H1 (cell line): ENCODE measurements around the gene FRMD3.

Experiments used
- EGR1 ChIP-seq: IDR thresholded peaks from 2 replicates; pipeline ENCODE4 v1.6.1; 2011; ENCODE audit warnings: low read depth, low read length, borderline replicate concordance
- EZH2 ChIP-seq: fragments of 200-600 bp; sonication (generic); IDR thresholded peaks from 2 replicates; pipeline ENCODE4 v1.7.1; 2012; ENCODE audit warnings: low read depth, mild to moderate bottlenecking, moderate library complexity, low read length, inconsistent platforms; ENCODE audit not compliant: severe bottlenecking
- KDM1A ChIP-seq: fragments of 200-600, 300-600 bp; sonication (generic); IDR thresholded peaks from 2 replicates; pipeline ENCODE4 v1.7.1; 2016; ENCODE audit warnings: mild to moderate bottlenecking, low read length, borderline replicate concordance
- RFX5 ChIP-seq: IDR thresholded peaks from 2 replicates; pipeline ENCODE4 v1.6.1; 2011; ENCODE audit warnings: low read depth, low read length, improper control_type of control experiment, borderline replicate concordance
- RXRA ChIP-seq: IDR thresholded peaks from 2 replicates; pipeline ENCODE4 v1.6.1; 2011; ENCODE audit warnings: low read depth, mild to moderate bottlenecking, low read length, moderate library complexity; ENCODE audit not compliant: insufficient read depth
- SIN3A ChIP-seq, 2 experiments: IDR thresholded peaks in 1 of 2; conservative IDR thresholded peaks in 1 of 2; 2 replicates each; pipeline ENCODE4 v1.6.1; 2011 to 2012; ENCODE audit warnings: low read length in 2 of 2, improper control_type of control experiment in 1 of 2, low read depth in 1 of 2, mild to moderate bottlenecking in 1 of 2
- SP1 ChIP-seq: IDR thresholded peaks from 2 replicates; pipeline ENCODE4 v1.6.1; 2011; ENCODE audit warnings: low read depth, low read length
- SRF ChIP-seq: IDR thresholded peaks from 2 replicates; pipeline ENCODE4 v1.6.1; 2011; ENCODE audit warnings: mild to moderate bottlenecking, low read depth, low read length, moderate library complexity
- SUZ12 ChIP-seq: fragments of 200-600 bp; sonication (generic); IDR thresholded peaks from 2 replicates; pipeline ENCODE4 v1.6.1; 2012; ENCODE audit warnings: mild to moderate bottlenecking, inconsistent platforms, low read length, moderate library complexity, mixed read lengths
- TAF1 ChIP-seq: IDR thresholded peaks from 2 replicates; pipeline ENCODE4 v1.6.1; 2011; ENCODE audit warnings: mild to moderate bottlenecking, low read depth, low read length
- TF ChIP-seq, protein P1 (sequence below), 3 experiments: IDR thresholded peaks; 1 replicate in 2 of 3; 2 replicates in 1 of 3; pipeline versions ENCODE4 v1.5.1 to v1.6.1; 2011; ENCODE audit warnings: low read length in 3 of 3, mild to moderate bottlenecking in 3 of 3, inconsistent platforms in 2 of 3, low read depth in 1 of 3, moderate library complexity in 1 of 3; ENCODE audit not compliant: insufficient read depth in 1 of 3; ENCODE audit errors: control extremely low read depth in 1 of 3
- TF ChIP-seq, protein P2 (sequence below): IDR thresholded peaks from 2 replicates; pipeline ENCODE4 v1.6.1; 2011; ENCODE audit warnings: low read length, improper control_type of control experiment
- TF ChIP-seq, protein P3 (sequence below): IDR thresholded peaks from 2 replicates; pipeline ENCODE4 v1.6.1; 2012; ENCODE audit warnings: inconsistent platforms
- TF ChIP-seq, protein P4 (sequence below): IDR thresholded peaks from 2 replicates; pipeline ENCODE4 v1.6.1; 2011; ENCODE audit warnings: low read depth, mild to moderate bottlenecking, low read length; ENCODE audit not compliant: insufficient read depth

DNA sequence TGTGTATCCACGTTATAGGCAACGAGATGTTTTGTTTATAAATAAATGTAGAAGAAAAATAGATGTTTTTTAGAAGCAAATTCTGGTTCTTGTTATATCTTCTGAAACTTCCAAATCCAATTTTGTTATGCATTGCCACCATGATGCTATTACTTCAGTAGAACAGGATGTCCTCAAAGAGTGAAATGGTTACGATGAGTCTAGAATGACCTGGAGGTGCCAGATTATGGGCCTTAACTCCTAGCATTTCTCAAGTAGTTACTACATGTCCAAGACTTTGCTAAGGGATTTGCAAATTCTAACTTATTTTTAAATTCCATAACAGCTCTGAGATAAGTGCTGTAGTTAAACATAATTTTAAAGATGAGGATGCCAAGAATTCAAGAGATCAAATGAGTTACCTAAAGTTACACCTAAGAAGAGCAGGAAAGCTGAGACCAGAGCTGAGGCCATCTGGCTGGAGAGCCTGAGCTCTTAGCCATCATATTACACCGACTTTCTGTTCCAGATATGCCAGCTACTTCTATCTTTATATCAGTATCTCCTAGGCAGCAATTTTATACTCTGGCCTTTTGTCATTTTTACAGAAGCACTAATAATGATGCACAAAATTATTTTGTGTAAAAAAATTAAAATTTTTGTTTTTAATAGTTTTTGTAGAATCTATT lies 302.0 kb downstream of the FRMD3 start:
- TF ChIP-seq SP1 (no peak), KDM1A (no peak), TAF1 (no peak), SUZ12 (no peak), RXRA (no peak), SRF (no peak), EZH2 (no peak), EGR1 (no peak), SIN3A (conservative IDR thresholded peaks at IDR 0.05 in 1 of 2, IDR thresholded peaks at IDR 0.05 in 1 of 2; ENCODE audit: low read depth in 1 of 2, low read length in 2 of 2) (no peak), RFX5 (no peak)
- TF ChIP-seq, protein P1, sequence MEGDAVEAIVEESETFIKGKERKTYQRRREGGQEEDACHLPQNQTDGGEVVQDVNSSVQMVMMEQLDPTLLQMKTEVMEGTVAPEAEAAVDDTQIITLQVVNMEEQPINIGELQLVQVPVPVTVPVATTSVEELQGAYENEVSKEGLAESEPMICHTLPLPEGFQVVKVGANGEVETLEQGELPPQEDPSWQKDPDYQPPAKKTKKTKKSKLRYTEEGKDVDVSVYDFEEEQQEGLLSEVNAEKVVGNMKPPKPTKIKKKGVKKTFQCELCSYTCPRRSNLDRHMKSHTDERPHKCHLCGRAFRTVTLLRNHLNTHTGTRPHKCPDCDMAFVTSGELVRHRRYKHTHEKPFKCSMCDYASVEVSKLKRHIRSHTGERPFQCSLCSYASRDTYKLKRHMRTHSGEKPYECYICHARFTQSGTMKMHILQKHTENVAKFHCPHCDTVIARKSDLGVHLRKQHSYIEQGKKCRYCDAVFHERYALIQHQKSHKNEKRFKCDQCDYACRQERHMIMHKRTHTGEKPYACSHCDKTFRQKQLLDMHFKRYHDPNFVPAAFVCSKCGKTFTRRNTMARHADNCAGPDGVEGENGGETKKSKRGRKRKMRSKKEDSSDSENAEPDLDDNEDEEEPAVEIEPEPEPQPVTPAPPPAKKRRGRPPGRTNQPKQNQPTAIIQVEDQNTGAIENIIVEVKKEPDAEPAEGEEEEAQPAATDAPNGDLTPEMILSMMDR (IDR thresholded peaks at IDR 0.05; ENCODE audit: control extremely low read depth in 1 of 3, insufficient read depth in 1 of 3, low read depth in 1 of 3, low read length in 3 of 3), result no peak
- TF ChIP-seq, protein P2, sequence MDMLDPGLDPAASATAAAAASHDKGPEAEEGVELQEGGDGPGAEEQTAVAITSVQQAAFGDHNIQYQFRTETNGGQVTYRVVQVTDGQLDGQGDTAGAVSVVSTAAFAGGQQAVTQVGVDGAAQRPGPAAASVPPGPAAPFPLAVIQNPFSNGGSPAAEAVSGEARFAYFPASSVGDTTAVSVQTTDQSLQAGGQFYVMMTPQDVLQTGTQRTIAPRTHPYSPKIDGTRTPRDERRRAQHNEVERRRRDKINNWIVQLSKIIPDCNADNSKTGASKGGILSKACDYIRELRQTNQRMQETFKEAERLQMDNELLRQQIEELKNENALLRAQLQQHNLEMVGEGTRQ, result no peak
- TF ChIP-seq, protein P3, sequence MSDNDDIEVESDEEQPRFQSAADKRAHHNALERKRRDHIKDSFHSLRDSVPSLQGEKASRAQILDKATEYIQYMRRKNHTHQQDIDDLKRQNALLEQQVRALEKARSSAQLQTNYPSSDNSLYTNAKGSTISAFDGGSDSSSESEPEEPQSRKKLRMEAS, result no peak
- TF ChIP-seq, protein P4, sequence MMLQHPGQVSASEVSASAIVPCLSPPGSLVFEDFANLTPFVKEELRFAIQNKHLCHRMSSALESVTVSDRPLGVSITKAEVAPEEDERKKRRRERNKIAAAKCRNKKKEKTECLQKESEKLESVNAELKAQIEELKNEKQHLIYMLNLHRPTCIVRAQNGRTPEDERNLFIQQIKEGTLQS, result no peak
